ENCODE data around the gene DNMT1.

- TF ChIP-seq CTCF (IDR thresholded peaks at IDR 0.05) (no peak), POLR2A (IDR thresholded peaks at IDR 0.05) (no peak)
Observed at GRCh38 chr19:10180459-10180858, 14.3 kb downstream of the DNMT1 start.
